Mesendoderm (in vitro differentiated cells): ENCODE results near the gene SPRED2.

Experiments
- DNase-seq: peaks from one replicate; pipeline ENCODE4 v3.0.0; 2013
- H2AK5ac ChIP-seq: 2 replicates; pipeline ENCODE4 v1.6.1; 2013; ENCODE audit warnings: low read length, inconsistent platforms
- H2BK120ac ChIP-seq: 2 replicates; pipeline ENCODE4 v1.6.1; 2013; ENCODE audit warnings: low read depth, mild to moderate bottlenecking, low read length, moderate library complexity, mixed read lengths
- H2BK15ac ChIP-seq: replicated peaks from 2 replicates; pipeline ENCODE4 v1.6.1; 2013; ENCODE audit warnings: low read depth, mild to moderate bottlenecking, moderate library complexity
- H2BK5ac ChIP-seq: 2 replicates; pipeline ENCODE4 v1.6.1; 2013; ENCODE audit warnings: low read length, inconsistent platforms
- H3K18ac ChIP-seq: 2 replicates; pipeline ENCODE4 v1.6.1; 2013; ENCODE audit warnings: mild to moderate bottlenecking, low read length, mixed read lengths
- H3K23ac ChIP-seq: one replicate; pipeline ENCODE4 v1.6.1; 2013; ENCODE audit warnings: low read length
- H3K27ac ChIP-seq: 2 replicates; pipeline ENCODE4 v1.5.1; 2013; ENCODE audit warnings: low read depth, mild to moderate bottlenecking, inconsistent platforms, low read length, moderate library complexity
- H3K27me3 ChIP-seq: 2 replicates; pipeline ENCODE4 v1.6.1; 2013; ENCODE audit warnings: low read length, control low read depth, mild to moderate bottlenecking, inconsistent platforms; ENCODE audit not compliant: insufficient read depth, poor library complexity
- H3K36me3 ChIP-seq: 2 replicates; pipeline ENCODE4 v1.6.1; 2013; ENCODE audit warnings: low read length, inconsistent platforms; ENCODE audit not compliant: control insufficient read depth, insufficient read depth
- H3K4ac ChIP-seq: one replicate; pipeline ENCODE4 v1.6.1; 2013; ENCODE audit warnings: low read depth, mild to moderate bottlenecking, low read length, moderate library complexity
- H3K4me1 ChIP-seq: 2 replicates; pipeline ENCODE4 v1.6.1; 2013; ENCODE audit warnings: low read depth, low read length, inconsistent platforms; ENCODE audit not compliant: control insufficient read depth
- H3K4me2 ChIP-seq: 2 replicates; pipeline ENCODE4 v1.6.1; 2013; ENCODE audit warnings: low read length
- H3K4me3 ChIP-seq: 2 replicates; pipeline ENCODE4 v1.5.1; 2013; ENCODE audit warnings: mild to moderate bottlenecking, low read length
- H3K56ac ChIP-seq: one replicate; pipeline ENCODE4 v1.6.1; 2013; ENCODE audit warnings: low read length
- H3K79me1 ChIP-seq: 2 replicates; pipeline ENCODE4 v1.6.1; 2013; ENCODE audit warnings: low read length, inconsistent platforms
- H3K79me2 ChIP-seq: 2 replicates; pipeline ENCODE4 v1.6.1; 2013; ENCODE audit warnings: mild to moderate bottlenecking, low read length; ENCODE audit not compliant: control insufficient read depth, insufficient read depth
- H3K9ac ChIP-seq: 2 replicates; pipeline ENCODE4 v1.6.1; 2013; ENCODE audit warnings: low read length, inconsistent platforms
- H4K5ac ChIP-seq: one replicate; pipeline ENCODE4 v1.6.1; 2013; ENCODE audit warnings: low read length
- H4K8ac ChIP-seq: one replicate; pipeline ENCODE4 v1.6.1; 2013; ENCODE audit warnings: low read depth, mild to moderate bottlenecking, control low read depth, low read length, moderate library complexity
- WGBS: extraction: QIAGEN DNeasy Blood & Tissue Kit; methylation state at CpG from one replicate; pipeline ENCODE4 v1.1.7; 2013; ENCODE audit warnings: low lambda C conversion rate, missing lambda C conversion rate; ENCODE audit not compliant: insufficient coverage; ENCODE audit errors: extremely low coverage; 5-methylcytosine and 5-hydroxymethylcytosine counted together

Gene SPRED2

DNA sequence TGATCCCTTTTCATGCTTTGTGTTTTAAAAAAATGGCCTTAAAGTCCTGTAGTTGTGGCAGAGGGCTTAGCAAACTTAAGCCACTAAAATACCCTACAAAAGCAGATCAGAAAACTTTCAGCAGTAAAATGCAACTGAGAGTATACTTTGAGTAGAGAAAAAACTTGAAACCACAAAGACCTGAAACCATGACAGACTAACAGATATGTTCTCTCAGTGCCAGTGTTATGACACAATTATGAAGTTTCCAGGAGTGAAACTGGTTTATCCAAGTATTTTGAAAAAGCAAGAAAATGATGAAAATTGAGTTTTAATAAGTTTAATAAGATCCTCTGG lies 74.5 kb downstream of the SPRED2 start:
- Histone ChIP-seq H3K79me1 (peaks cover 10% of the 10 kb centered on the region), H3K4ac (no peak overlapping the region), H3K56ac (no peak overlapping the region), H3K79me2 (peaks cover 5% of the 10 kb centered on the region), H4K8ac (no peak overlapping the region), H2AK5ac (no peak overlapping the region), H4K5ac (no peak overlapping the region), H2BK5ac (no peak overlapping the region), H2BK120ac (no peak overlapping the region), H2BK15ac (no peak overlapping the region), H3K36me3 (no peaks in the 10 kb centered on the region), H3K4me2 (no peak overlapping the region), H3K4me1 (peaks cover 18% of the 10 kb centered on the region), H3K9ac (no peak overlapping the region), H3K27me3 (no peaks in the 10 kb centered on the region), H3K18ac (peak overlapping the region; percentile 40), H3K4me3 (no peak overlapping the region), H3K23ac (no peak overlapping the region), H3K27ac (no peak overlapping the region)
- DNase-seq: no peak

DNA sequence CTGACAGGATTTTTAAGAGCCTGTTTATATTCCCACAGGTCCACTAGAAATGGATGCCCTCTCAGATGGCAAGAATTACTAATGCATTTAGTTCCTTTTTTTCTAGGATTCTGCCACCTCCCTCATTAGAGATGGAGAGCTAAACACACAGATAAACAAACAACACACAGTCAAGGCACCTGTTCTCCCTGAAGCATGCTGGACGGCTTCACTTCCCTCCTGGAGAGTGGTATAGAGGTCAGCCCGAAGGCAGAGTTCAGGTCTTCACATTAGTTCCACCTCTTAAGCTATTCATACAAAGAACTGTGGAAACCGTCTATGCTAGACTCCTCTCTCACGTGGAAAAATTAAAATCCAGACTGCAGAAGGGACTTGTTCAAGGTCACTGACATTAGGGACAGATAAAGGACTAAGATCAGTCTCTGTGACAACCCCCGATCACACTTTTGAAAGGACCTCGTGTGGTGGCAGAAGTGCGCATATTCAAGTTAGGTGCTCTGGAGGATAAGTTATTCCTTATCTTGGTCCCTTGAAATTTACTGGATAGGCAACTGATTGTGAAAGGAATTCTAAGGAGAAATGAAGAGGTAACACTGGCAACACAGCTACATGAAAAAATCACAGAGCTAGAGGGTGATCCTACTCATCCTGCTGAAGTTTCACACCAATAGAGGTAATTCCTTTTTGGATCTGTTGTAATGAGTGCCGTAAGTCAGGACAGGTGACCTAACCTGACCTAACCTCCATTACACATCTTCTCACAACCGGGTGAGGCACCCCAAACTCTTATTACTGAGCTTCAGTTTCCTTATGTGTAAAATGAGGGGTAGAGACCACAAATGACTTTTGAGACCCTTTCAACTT lies 75.1 kb downstream of the SPRED2 start:
- Histone ChIP-seq H3K4me3 (no peak overlapping the region), H3K18ac (peak overlapping the region; percentile 40), H4K5ac (no peak overlapping the region), H3K36me3 (no peaks in the 10 kb centered on the region), H3K79me1 (peaks cover 11% of the 10 kb centered on the region), H3K56ac (peak overlapping the region; percentile 54), H3K4ac (no peak overlapping the region), H3K23ac (no peak overlapping the region), H3K4me1 (peaks cover 18% of the 10 kb centered on the region), H3K4me2 (peak overlapping the region; percentile 7), H2BK5ac (no peak overlapping the region), H3K9ac (no peak overlapping the region), H3K27me3 (no peaks in the 10 kb centered on the region), H2AK5ac (no peak overlapping the region), H2BK15ac (no peak overlapping the region), H2BK120ac (no peak overlapping the region), H3K27ac (no peak overlapping the region), H4K8ac (no peak overlapping the region), H3K79me2 (peaks cover 5% of the 10 kb centered on the region)
- WGBS: no CpG with 5 or more reads among the region's 9 CpGs
- DNase-seq: peak; percentile 78

DNA sequence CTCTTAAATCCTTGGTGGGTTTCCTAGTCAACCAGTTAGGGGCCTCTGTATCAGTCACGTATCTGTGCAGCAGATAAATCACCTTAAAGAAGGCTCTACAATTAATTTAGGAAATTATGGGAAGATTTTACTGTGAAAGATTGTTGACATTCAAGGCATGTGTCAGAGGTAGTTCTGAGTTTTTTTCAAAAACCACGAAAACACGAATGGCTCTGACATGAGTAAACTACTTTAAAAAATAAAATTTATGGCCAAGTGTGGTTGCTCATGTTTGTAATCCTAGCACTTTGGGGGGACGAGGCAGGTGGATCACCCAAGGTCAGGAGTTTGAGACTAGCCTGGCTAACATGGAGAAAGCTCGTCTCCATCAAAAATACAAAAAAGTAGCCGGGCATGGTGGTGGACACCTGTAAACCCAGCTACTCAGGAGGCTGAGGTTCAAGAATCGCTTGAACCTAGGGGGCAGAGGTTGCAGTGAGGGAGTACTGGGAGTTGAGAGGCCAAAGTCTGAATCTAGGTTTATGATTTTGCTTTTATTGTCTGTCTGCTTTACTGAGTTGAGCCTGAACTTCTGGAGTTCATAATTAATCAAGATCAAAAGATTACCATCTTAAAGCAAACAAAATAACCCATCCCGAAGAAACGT lies 77.1 kb downstream of the SPRED2 start:
- H3K27me3 ChIP-seq: no peaks in the 10 kb centered on the region
- H3K4ac ChIP-seq: no peak overlapping the region
- H3K79me1 ChIP-seq: peaks cover 11% of the 10 kb centered on the region
- no peak overlapping the region for H3K56ac ChIP-seq
- no CpG with 5 or more reads among the region's 9 CpGs for WGBS
- H3K27ac ChIP-seq: no peak overlapping the region
- H2BK120ac ChIP-seq: no peak overlapping the region
- H3K79me2 ChIP-seq: peaks cover 5% of the 10 kb centered on the region
- no peak overlapping the region for H2BK5ac ChIP-seq
- H3K36me3 ChIP-seq: no peaks in the 10 kb centered on the region
- H3K18ac ChIP-seq: peak overlapping the region; percentile 51
- no peak overlapping the region for H2AK5ac ChIP-seq
- DNase-seq: no peak
- H3K4me3 ChIP-seq: no peak overlapping the region
- no peak overlapping the region for H4K5ac ChIP-seq
- no peak overlapping the region for H3K4me2 ChIP-seq
- H4K8ac ChIP-seq: no peak overlapping the region
- H2BK15ac ChIP-seq: no peak overlapping the region
- H3K23ac ChIP-seq: no peak overlapping the region
- peaks cover 28% of the 10 kb centered on the region for H3K4me1 ChIP-seq
- no peak overlapping the region for H3K9ac ChIP-seq

DNA sequence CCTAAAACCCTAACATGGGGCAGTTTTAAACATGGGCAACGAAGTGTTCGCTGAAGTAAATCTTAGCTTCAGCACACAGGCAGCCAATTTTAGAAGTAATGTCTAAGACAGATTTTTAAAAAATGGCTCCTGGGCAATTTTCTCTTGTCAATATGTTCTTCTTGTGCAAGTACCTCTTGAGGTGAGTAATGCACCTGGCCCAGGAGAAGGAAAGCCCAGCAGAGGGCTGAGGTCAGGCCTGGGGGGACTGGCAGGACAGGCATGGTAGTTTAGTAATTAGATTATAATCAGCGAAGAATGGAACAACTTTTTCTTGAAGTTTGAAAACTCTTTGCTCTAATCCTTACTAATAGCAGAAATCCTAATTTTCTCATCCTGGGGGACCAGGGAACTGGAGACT lies 77.6 kb downstream of the SPRED2 start:
- no peak overlapping the region for H3K4me2 ChIP-seq
- H3K79me2 ChIP-seq: peaks cover 5% of the 10 kb centered on the region
- no peak overlapping the region for H3K4ac ChIP-seq
- H4K5ac ChIP-seq: no peak overlapping the region
- H2BK5ac ChIP-seq: no peak overlapping the region
- peaks cover 31% of the 10 kb centered on the region for H3K4me1 ChIP-seq
- H3K36me3 ChIP-seq: no peaks in the 10 kb centered on the region
- H3K27ac ChIP-seq: no peak overlapping the region
- no peak overlapping the region for H3K56ac ChIP-seq
- H3K79me1 ChIP-seq: peaks cover 10% of the 10 kb centered on the region
- H2BK120ac ChIP-seq: no peak overlapping the region
- H3K4me3 ChIP-seq: no peak overlapping the region
- DNase-seq: no peak
- H3K9ac ChIP-seq: no peak overlapping the region
- no peak overlapping the region for H4K8ac ChIP-seq
- H2AK5ac ChIP-seq: no peak overlapping the region
- no peaks in the 10 kb centered on the region for H3K27me3 ChIP-seq
- WGBS: no CpG with 5 or more reads among the region's 3 CpGs
- H3K18ac ChIP-seq: no peak overlapping the region
- no peak overlapping the region for H2BK15ac ChIP-seq
- no peak overlapping the region for H3K23ac ChIP-seq

DNA sequence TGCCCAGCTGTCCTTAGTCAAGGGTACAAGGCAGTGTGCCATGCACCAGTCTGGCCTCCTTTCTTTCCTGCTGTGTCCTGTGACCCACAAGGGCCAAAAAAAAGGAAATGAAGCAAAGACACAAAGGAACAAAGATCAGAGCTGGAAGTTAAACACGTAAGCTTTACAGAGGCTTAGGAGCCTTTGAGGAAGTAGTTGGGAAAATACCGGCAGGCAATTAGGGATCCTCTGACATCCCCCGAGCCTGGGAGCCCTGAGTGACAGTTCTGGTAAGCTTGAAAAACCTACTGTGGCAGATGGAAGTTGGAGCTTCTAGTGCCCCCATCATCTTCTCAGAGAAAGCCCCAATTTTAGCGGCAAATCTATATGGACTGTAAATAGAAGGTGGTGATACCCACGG lies 78.5 kb downstream of the SPRED2 start:
- Histone ChIP-seq H3K27ac (no peak overlapping the region), H4K8ac (no peak overlapping the region), H2BK5ac (no peak overlapping the region), H3K36me3 (no peaks in the 10 kb centered on the region), H3K79me1 (peaks cover 9% of the 10 kb centered on the region), H4K5ac (no peak overlapping the region), H3K4me2 (no peak overlapping the region), H3K18ac (no peak overlapping the region), H3K4me3 (no peak overlapping the region), H3K56ac (no peak overlapping the region), H3K27me3 (no peaks in the 10 kb centered on the region), H3K4ac (no peak overlapping the region), H3K9ac (no peak overlapping the region), H3K4me1 (peaks cover 29% of the 10 kb centered on the region), H3K79me2 (peaks cover 3% of the 10 kb centered on the region), H2AK5ac (no peak overlapping the region), H2BK120ac (no peak overlapping the region), H2BK15ac (no peak overlapping the region), H3K23ac (no peak overlapping the region)
- DNase-seq: no peak
- no CpG with 5 or more reads among the region's 5 CpGs for WGBS
